ENCODE measurements around the gene HMGCS2. TPM values are rescaled to one million over a fixed set of nuclear protein-coding genes. Genes with fewer than 3 reads are reported as not detected.

HMGCS2 gene
- total RNA-seq (ENCODE audit: insufficient read depth, low replicate concordance): 0.48 TPM

GRCh38 chr1:119768778-119769177, at the start of gene HMGCS2:
HMGCS2 (minus strand) TSS chr1:119768905; CDS start chr1:119768844, 61 bp downstream.
- DNase-seq (ENCODE audit: low spot score): no peak

GRCh38 chr1:119818181-119818580, 49.5 kb upstream of the HMGCS2 start:
- peak; percentile 8 for DNase-seq (ENCODE audit: low spot score)

GRCh38 chr1:119816407-119816806, 47.7 kb upstream of the HMGCS2 start:
- no peak for DNase-seq (ENCODE audit: low spot score)

DNA sequence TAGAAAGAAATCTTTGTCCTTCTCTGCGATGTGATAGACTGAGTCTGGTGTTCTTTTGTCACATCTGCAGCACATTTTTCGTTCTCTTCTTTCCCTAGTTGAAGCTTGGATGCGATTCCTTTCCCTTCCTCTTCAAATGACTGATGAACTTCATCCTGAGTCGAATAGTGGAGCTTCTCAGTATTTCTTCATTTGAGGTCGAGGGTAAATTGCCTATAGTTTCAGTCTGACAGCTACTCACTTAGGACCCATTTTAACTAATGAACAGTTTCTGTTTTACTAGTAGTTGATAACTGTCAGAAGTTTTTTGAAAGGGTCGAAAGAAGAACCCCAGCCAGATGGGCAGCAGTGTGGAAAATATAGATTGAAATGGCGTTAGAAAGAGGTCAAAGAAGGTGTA, 47.2 kb upstream of the HMGCS2 start:
- DNase-seq (ENCODE audit: low spot score): no peak

DNA sequence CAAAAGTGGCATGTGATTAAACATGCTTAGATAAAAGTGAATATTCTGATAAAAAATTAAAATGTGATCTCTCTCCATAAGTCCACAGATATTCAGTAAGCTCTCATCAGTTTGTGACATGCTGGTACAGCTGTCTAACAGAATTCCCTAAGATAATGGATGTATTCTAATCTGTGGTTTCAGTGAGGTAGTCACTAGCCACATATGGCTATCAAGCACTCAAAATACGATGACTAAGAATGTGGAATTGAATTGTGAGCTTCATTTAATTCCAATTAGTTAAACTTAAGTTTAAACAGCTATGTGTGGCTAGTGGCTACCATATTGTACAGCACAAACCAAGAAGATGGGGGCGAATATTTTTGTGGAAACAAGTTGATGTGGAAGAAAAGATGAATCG, 46.7 kb upstream of the HMGCS2 start:
- DNase-seq (ENCODE audit: low spot score): no peak

GRCh38 chr1:119814288-119814687, 45.6 kb upstream of the HMGCS2 start:
- no peak for DNase-seq (ENCODE audit: low spot score)

DNA sequence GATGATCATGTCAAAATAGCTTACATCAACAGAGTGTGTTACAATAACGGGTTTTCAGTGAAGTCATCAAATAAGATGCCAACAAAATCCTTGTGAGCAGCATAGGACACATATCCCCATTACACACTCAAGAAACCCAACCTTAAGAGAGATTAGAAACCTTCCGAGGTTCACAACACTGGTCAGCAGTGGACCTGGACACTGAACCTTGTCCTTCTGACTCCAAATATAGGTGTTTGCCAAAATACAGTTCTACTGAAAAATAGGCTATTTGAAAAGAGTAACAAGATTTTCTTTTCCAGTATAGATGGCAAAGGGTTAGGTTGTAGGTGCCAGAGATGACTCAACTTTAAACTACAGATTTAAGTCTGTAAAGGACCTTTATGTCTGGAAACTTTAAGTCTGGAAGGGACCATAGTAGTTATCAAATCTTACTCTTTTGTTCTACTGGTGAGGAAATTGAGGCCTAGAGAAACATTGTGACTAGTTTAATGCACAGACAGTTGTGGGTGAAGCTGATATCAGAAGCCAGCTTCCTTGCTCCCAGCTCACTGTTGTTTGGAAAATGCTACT, 43.4 kb upstream of the HMGCS2 start:
- DNase-seq (ENCODE audit: low spot score): no peak

DNA sequence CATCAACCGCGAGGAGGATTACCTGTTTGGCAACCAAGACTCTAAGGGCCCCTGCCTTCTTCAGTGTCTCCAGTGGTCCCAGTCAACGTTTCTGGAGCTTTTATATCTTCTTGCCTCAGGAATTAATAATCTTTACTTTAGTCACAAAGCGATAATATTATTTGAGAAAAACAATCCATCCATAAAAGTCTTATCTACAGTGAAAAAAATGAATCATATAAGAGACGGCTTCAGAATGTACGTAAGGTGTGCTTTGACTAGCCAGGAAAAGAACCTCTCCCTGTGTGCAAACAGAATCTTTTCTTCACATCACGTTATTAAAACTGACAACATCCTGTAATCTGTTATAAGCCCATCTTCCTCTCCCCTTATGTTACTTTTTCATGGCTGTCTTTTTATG, 42.7 kb upstream of the HMGCS2 start, which contains the start of gene REG4:
TSS of gene REG4 (minus strand) at position 74 of the 400 bp plus-strand sequence. CDS start 2,691 bp downstream, outside the sequence.
- no peak for DNase-seq (ENCODE audit: low spot score)

- DNase-seq (ENCODE audit: low spot score): peak; percentile 70
Observed at GRCh38 chr1:119808972-119809550, 40.4 kb upstream of the HMGCS2 start.

- DNase-seq (ENCODE audit: low spot score): no peak
Observed at GRCh38 chr1:119808491-119808890, 39.8 kb upstream of the HMGCS2 start.

DNA sequence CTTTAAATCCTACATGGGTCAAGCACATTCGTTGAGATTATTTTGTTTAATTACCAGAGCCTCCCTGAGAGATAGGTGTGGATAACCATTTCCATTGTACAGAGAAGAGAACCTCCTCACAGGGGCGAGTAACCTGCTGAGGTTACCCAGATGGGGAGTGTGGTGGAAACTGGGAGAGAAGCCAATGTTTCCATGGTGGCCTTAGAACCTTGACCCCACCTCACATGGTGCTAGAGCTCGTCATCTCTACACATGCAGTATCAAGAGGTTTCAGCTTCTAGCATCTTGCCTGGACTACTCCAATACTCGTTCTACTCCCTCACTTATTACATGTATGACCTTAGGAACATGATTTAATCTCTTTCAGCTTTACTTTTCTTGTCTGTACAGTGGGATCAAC, 37.8 kb upstream of the HMGCS2 start:
- DNase-seq (ENCODE audit: low spot score): no peak

GRCh38 chr1:119805746-119806145, 37.0 kb upstream of the HMGCS2 start:
- no peak for DNase-seq (ENCODE audit: low spot score)

DNA sequence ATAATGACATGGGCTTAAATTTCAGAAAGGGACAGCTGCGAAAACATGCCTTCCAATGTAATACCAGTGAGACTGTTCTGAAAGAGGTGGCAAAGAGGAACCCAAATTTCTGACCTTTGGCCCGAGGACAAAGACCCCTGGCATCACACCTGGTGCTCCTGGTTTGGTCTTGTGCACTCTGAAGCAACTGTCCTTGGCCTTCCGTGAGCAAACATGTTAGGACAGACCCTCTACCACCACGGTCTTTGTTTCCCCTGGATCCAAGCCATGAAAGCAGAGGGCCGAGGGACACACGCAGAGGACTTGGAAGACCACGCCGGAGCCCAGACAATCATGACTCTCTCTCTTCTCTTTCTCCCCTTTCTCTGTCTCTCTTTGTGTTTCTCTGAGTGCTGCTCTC, 36.5 kb upstream of the HMGCS2 start:
- DNase-seq (ENCODE audit: low spot score): no peak

- DNase-seq (ENCODE audit: low spot score): no peak
Observed at GRCh38 chr1:119799599-119800177, 31.0 kb upstream of the HMGCS2 start.

GRCh38 chr1:119799003-119799402, 30.3 kb upstream of the HMGCS2 start:
- no peak for DNase-seq (ENCODE audit: low spot score)

DNA sequence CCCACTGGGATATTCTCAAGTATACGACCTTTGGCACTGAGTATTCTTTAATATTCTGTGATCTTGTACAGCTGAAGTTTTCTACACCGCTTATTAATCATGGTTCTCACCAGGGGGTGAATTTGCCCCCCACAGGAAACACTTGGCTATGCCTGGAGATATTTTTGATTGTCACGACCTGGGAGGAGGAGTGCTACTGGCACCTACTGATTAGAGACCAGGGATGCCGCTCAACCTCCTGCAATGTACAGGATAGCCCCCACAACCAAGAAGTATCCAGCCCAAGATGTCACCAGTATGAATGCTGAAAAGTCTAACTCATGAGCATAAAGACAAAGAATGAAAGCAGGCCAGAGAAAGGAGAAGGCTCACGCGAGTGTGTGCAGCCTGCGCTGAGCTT, 28.9 kb upstream of the HMGCS2 start:
- DNase-seq (ENCODE audit: low spot score): no peak

- DNase-seq (ENCODE audit: low spot score): peak; percentile 40
Observed at GRCh38 chr1:119797162-119797561, 28.5 kb upstream of the HMGCS2 start.

DNA sequence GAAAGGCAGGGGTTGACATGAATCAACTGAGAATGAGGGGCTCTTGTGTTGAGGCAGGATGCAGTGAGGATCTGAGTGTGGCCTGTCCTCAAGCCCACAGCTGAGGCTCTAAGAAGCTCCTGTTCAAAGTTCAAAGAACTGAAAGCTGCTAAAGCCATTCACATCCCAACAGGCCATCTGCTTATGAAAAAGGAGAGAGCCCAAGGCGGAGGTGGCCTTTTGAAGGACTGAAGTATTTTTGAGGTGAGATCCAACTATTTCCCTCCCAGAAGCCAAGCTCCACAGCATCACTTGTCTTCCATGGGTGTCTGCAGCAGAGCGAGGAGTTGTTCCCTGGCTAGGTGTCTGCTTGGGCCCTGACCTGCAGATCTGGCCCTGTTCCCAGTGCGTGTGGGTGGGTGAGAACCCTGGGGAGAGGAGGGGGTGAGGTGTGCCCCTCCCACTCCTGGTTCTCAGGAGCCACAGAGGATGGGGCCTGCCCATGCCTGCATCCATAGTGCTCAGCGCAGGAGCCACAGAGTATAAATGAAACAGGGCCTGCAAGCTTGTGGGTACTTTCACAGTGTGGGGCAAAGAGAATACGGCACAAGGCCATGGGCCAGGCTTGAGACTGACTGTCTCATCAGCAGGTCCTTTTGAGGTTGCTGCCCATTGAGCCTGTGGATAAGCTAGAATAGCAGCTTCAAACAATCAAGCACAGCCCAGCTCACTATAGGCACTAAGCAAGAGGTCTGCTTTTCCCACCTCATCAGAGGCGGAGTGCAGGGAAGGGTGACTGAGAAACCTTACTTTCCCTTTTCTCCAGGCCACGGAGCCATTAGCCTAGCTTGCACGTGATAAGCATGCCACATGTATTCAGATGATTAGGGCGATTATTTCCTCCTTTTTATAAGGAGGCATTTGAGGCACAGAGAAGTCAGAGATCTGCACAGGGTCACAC, 26.8 kb upstream of the HMGCS2 start:
- no peak for DNase-seq (ENCODE audit: low spot score)

DNA sequence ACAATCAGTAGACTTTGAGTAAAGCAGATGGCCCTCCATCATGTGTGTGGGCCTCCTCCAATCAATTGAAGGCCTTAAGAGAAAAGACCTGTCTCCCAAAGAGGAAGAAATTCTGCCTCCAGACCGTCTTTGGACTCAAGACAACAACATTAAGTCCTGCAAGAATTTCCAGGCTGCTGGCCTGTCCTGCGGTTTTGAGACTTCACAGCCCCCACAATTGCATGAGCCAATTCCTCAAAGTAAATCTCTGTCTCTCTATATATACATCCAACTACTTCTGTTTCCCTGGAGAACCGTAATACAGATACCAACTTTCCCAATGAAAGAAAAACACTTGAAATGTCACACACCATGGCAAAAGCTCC, 26.2 kb upstream of the HMGCS2 start:
- DNase-seq (ENCODE audit: low spot score): peak; percentile 75

- peak; percentile 44 for DNase-seq (ENCODE audit: low spot score)
Observed at GRCh38 chr1:119794230-119794875, 25.6 kb upstream of the HMGCS2 start.

- DNase-seq (ENCODE audit: low spot score): no peak
Observed at GRCh38 chr1:119791377-119791776, 22.7 kb upstream of the HMGCS2 start.

All from umbilical cord (tissue), 2 donors.